K562 (cell line): ENCODE data around the gene STX18. TPM values are rescaled to one million over a fixed set of nuclear protein-coding genes. Genes with fewer than 3 reads are reported as not detected.

Experiments used
- ESRRB ChIP-seq: fragments of 250-450 bp; sonication (Bioruptor Pico); IDR thresholded peaks from 2 replicates; pipeline ENCODE4 v1.5.0; 2020; ENCODE audit warnings: mild to moderate bottlenecking, moderate library complexity, borderline replicate concordance
- NR2C2 ChIP-seq, 2 experiments: fragments of 200-800 bp in 1 of 2; sonication (Bioruptor generic) in 1 of 2; sonication (generic) in 1 of 2; formaldehyde crosslinking in 1 of 2; IDR thresholded peaks; 2 replicates each; pipeline versions ENCODE4 v1.6.1 to v1.8.0; 2016 to 2022; ENCODE audit warnings: mild to moderate bottlenecking in 1 of 2, missing compliant biosample characterization in 1 of 2, missing genetic modification characterization in 1 of 2, missing genetic modification reagents in 1 of 2
- PHF8 ChIP-seq: fragments of 200-600 bp; sonication (generic); IDR thresholded peaks from 2 replicates; pipeline ENCODE4 v1.6.1; 2012; ENCODE audit warnings: mixed run types, mild to moderate bottlenecking, inconsistent platforms, low read length, moderate library complexity, borderline replicate concordance
- RBBP5 ChIP-seq: fragments of 200-600 bp; sonication (generic); IDR thresholded peaks from 2 replicates; pipeline ENCODE4 v1.6.1; 2012; ENCODE audit warnings: borderline replicate concordance, mild to moderate bottlenecking, low read length, control low read depth, inconsistent platforms; ENCODE audit not compliant: insufficient read depth, poor library complexity, severe bottlenecking
- SPI1 ChIP-seq: IDR thresholded peaks from 2 replicates; pipeline ENCODE4 v1.6.1; 2011; ENCODE audit warnings: low read depth, low read length, control low read depth, borderline replicate concordance
- TBP ChIP-seq: optimal IDR thresholded peaks from 2 replicates; pipeline ENCODE3; 2011; ENCODE audit warnings: low read depth, low read length, improper control_type of control experiment
- XRCC3 ChIP-seq: fragments of 450-650 bp; IDR thresholded peaks from 2 replicates; pipeline ENCODE4 v1.6.1; 2017; ENCODE audit warnings: mild to moderate bottlenecking, moderate library complexity
- YBX1 ChIP-seq: fragments of 450-650 bp; IDR thresholded peaks from 2 replicates; pipeline ENCODE4 v1.7.1; 2016; ENCODE audit warnings: mild to moderate bottlenecking
- ZNF197 ChIP-seq: fragments of 200-800 bp; sonication (Bioruptor generic); IDR thresholded peaks from 2 replicates; pipeline ENCODE4 v1.6.1; 2016; ENCODE audit warnings: low read depth, missing genetic modification characterization, missing compliant biosample characterization
- ZNF766 ChIP-seq: fragments of 200-800 bp; sonication (Bioruptor generic); conservative IDR thresholded peaks from 2 replicates; pipeline ENCODE4 v1.6.1; 2016; ENCODE audit warnings: missing genetic modification characterization, missing compliant biosample characterization
- polyA plus RNA-seq, 8 experiments: library from polyadenylated mRNA; depleted of rRNA in 4 of 8; stranded (reverse) in 5 of 8; unstranded in 3 of 8; fragments of >200 nt; fragmentation: Nextera tagmentation in 2 of 8; fragmentation: Illumina TruSeq in 1 of 8; extraction: Ambion mirVana in 2 of 8; extraction: Trizol in 1 of 8; gene quantifications; 2 replicates each; pipeline versions ENCODE4 v1.2.1 to v1.2.3, GENCODE V29; 2011 to 2014; ENCODE audit warnings: inconsistent platforms in 1 of 8, missing spikeins in 1 of 8
- total RNA-seq, 7 experiments: library from RNA; depleted of rRNA in 6 of 7; stranded (reverse); fragments of >200 nt in 6 of 7; fragmentation: Illumina TruSeq in 2 of 7; extraction: Trizol in 2 of 7; gene quantifications; 2 replicates each; pipeline versions ENCODE4 v1.2.1 to v1.2.3, GENCODE V29; 2011 to 2021; ENCODE audit warnings: low replicate concordance in 1 of 7
- TF ChIP-seq, protein P1 (sequence below): sonication (generic); formaldehyde crosslinking; IDR thresholded peaks from 2 replicates; pipeline ENCODE4 v1.8.0; 2022; ENCODE audit warnings: mild to moderate bottlenecking, missing genetic modification reagents, borderline replicate concordance
- TF ChIP-seq, protein P2 (sequence below): fragments of 450-650 bp; IDR thresholded peaks from 2 replicates; pipeline ENCODE4 v1.6.1; 2016; ENCODE audit warnings: mild to moderate bottlenecking, moderate library complexity

The STX18 gene
- total and polyA plus RNA-seq, 9 of the 15 experiments (the other 6 are each of a cell fraction or from before 2014, with no cell fraction given) = 6.2 to 41.7 (median 22.7) TPM

DNA sequence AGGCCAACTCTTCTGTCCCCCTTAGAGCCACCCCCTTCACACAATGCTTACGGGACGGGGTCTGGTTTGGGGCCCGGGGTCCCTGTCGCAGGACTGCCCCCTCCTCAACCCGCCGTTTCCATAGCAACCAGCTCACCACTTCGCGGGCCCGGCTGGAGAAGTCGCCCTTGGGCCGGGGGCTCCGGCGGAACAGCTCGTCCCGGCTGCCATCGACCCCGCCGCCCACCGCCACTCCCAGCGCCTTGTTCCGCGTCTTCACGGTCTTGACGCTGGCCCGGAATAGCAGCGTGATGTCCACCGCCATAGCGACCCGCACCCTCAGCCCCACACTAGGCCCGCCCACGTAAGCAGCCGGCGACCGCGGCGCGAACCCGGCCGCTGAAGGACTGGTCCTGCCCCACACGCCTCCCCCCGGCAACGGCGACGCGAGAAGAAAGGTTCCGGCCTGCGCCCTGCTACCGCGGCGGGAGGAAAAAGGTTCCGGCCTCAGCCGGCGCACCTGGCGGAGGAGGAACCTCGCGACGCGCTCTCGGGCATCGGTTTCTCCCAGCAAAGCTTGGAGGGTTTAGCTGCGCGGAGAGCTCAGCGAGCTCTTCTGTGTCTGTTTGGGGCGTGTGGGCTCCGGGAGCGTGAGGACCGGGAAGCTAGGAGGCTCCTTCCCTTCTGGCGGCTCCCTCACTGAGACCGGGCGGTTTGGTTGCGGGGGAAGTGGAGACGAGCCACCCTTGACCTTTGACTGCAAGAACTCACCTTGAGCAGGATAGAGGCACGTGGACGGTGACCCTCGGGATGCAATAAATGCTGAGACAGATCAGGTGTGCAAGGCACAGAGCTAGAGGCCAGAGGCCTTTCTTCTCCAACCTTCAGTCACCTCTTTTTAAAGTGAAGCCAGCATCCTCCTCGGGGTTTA lies at the start of gene STX18 (continued):
- TF ChIP-seq, protein P1, sequence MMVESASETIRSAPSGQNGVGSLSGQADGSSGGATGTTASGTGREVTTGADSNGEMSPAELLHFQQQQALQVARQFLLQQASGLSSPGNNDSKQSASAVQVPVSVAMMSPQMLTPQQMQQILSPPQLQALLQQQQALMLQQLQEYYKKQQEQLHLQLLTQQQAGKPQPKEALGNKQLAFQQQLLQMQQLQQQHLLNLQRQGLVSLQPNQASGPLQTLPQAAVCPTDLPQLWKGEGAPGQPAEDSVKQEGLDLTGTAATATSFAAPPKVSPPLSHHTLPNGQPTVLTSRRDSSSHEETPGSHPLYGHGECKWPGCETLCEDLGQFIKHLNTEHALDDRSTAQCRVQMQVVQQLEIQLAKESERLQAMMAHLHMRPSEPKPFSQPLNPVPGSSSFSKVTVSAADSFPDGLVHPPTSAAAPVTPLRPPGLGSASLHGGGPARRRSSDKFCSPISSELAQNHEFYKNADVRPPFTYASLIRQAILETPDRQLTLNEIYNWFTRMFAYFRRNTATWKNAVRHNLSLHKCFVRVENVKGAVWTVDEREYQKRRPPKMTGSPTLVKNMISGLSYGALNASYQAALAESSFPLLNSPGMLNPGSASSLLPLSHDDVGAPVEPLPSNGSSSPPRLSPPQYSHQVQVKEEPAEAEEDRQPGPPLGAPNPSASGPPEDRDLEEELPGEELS (CRISPR knock-in tag) = peak; percentile 71; the same call in 1 of the 2 replicates
- TF ChIP-seq RBBP5 (peak; percentile 100), ESRRB (no peak), SPI1 (0 out of 2 replicates have a peak, but pooled peaks have one; percentile 11), NR2C2 (CRISPR knock-in tag; IDR thresholded peaks at IDR 0.05) (peak; percentile 94), NR2C2 (tag; IDR thresholded peaks at IDR 0.05) (peak; percentile 98), XRCC3 (no peak), PHF8 (peak; percentile 99; the same call in 1 of the 2 replicates), TBP (peak; percentile 95), ZNF766 (peak; percentile 74), YBX1 (no peak), ZNF197 (CRISPR knock-in tag) (no peak)
- TF ChIP-seq, protein P2, sequence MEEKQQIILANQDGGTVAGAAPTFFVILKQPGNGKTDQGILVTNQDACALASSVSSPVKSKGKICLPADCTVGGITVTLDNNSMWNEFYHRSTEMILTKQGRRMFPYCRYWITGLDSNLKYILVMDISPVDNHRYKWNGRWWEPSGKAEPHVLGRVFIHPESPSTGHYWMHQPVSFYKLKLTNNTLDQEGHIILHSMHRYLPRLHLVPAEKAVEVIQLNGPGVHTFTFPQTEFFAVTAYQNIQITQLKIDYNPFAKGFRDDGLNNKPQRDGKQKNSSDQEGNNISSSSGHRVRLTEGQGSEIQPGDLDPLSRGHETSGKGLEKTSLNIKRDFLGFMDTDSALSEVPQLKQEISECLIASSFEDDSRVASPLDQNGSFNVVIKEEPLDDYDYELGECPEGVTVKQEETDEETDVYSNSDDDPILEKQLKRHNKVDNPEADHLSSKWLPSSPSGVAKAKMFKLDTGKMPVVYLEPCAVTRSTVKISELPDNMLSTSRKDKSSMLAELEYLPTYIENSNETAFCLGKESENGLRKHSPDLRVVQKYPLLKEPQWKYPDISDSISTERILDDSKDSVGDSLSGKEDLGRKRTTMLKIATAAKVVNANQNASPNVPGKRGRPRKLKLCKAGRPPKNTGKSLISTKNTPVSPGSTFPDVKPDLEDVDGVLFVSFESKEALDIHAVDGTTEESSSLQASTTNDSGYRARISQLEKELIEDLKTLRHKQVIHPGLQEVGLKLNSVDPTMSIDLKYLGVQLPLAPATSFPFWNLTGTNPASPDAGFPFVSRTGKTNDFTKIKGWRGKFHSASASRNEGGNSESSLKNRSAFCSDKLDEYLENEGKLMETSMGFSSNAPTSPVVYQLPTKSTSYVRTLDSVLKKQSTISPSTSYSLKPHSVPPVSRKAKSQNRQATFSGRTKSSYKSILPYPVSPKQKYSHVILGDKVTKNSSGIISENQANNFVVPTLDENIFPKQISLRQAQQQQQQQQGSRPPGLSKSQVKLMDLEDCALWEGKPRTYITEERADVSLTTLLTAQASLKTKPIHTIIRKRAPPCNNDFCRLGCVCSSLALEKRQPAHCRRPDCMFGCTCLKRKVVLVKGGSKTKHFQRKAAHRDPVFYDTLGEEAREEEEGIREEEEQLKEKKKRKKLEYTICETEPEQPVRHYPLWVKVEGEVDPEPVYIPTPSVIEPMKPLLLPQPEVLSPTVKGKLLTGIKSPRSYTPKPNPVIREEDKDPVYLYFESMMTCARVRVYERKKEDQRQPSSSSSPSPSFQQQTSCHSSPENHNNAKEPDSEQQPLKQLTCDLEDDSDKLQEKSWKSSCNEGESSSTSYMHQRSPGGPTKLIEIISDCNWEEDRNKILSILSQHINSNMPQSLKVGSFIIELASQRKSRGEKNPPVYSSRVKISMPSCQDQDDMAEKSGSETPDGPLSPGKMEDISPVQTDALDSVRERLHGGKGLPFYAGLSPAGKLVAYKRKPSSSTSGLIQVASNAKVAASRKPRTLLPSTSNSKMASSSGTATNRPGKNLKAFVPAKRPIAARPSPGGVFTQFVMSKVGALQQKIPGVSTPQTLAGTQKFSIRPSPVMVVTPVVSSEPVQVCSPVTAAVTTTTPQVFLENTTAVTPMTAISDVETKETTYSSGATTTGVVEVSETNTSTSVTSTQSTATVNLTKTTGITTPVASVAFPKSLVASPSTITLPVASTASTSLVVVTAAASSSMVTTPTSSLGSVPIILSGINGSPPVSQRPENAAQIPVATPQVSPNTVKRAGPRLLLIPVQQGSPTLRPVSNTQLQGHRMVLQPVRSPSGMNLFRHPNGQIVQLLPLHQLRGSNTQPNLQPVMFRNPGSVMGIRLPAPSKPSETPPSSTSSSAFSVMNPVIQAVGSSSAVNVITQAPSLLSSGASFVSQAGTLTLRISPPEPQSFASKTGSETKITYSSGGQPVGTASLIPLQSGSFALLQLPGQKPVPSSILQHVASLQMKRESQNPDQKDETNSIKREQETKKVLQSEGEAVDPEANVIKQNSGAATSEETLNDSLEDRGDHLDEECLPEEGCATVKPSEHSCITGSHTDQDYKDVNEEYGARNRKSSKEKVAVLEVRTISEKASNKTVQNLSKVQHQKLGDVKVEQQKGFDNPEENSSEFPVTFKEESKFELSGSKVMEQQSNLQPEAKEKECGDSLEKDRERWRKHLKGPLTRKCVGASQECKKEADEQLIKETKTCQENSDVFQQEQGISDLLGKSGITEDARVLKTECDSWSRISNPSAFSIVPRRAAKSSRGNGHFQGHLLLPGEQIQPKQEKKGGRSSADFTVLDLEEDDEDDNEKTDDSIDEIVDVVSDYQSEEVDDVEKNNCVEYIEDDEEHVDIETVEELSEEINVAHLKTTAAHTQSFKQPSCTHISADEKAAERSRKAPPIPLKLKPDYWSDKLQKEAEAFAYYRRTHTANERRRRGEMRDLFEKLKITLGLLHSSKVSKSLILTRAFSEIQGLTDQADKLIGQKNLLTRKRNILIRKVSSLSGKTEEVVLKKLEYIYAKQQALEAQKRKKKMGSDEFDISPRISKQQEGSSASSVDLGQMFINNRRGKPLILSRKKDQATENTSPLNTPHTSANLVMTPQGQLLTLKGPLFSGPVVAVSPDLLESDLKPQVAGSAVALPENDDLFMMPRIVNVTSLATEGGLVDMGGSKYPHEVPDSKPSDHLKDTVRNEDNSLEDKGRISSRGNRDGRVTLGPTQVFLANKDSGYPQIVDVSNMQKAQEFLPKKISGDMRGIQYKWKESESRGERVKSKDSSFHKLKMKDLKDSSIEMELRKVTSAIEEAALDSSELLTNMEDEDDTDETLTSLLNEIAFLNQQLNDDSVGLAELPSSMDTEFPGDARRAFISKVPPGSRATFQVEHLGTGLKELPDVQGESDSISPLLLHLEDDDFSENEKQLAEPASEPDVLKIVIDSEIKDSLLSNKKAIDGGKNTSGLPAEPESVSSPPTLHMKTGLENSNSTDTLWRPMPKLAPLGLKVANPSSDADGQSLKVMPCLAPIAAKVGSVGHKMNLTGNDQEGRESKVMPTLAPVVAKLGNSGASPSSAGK = peak; percentile 81
